NCI-H1092 (cell line): ENCODE measurements around the gene NUDT8.
"Not testable (repeated sequence)": the region's sequence is repeated elsewhere in the genome, so short reads cannot be mapped to it uniquely, and the experiment has no call there.

Experiments used
- DNase-seq: peaks from one replicate; lab custom pipeline; 2025; lab: John Stamatoyannopoulos, UW

NUDT8 gene

GRCh38 chr11:67660752-67661151 lies 31.0 kb upstream of the NUDT8 start:
- not testable (repeated sequence) for DNase-seq

- not testable (repeated sequence) for DNase-seq
Observed at GRCh38 chr11:67659651-67660165, 30.0 kb upstream of the NUDT8 start.

GRCh38 chr11:67657300-67657699 lies 27.6 kb upstream of the NUDT8 start:
- no peak for DNase-seq

- DNase-seq: no peak
Observed at GRCh38 chr11:67656278-67656922, 26.7 kb upstream of the NUDT8 start.

GRCh38 chr11:67654225-67654624 lies 24.5 kb upstream of the NUDT8 start:
- DNase-seq: no peak

GRCh38 chr11:67652965-67653845 lies 23.5 kb upstream of the NUDT8 start:
- no peak for DNase-seq

- no peak for DNase-seq
Observed at GRCh38 chr11:67651976-67652781, 22.4 kb upstream of the NUDT8 start.

GRCh38 chr11:67649634-67650510 lies 20.1 kb upstream of the NUDT8 start:
- no peak for DNase-seq

GRCh38 chr11:67648796-67649613 lies 19.3 kb upstream of the NUDT8 start:
- no peak for DNase-seq

GRCh38 chr11:67648140-67648795 lies 18.5 kb upstream of the NUDT8 start:
- DNase-seq: peak; percentile 14

GRCh38 chr11:67647471-67647870 lies 17.7 kb upstream of the NUDT8 start:
- no peak for DNase-seq

- no peak for DNase-seq
Observed at GRCh38 chr11:67646535-67647336, 17.0 kb upstream of the NUDT8 start.

- no peak for DNase-seq
Observed at GRCh38 chr11:67645521-67646461, 16.1 kb upstream of the NUDT8 start.

- DNase-seq: no peak
Observed at GRCh38 chr11:67644472-67645418, 15.0 kb upstream of the NUDT8 start.

- no peak for DNase-seq
Observed at GRCh38 chr11:67644042-67644441, 14.3 kb upstream of the NUDT8 start.
